ENCODE data around the gene PTPRO.

The PTPRO gene

DNA sequence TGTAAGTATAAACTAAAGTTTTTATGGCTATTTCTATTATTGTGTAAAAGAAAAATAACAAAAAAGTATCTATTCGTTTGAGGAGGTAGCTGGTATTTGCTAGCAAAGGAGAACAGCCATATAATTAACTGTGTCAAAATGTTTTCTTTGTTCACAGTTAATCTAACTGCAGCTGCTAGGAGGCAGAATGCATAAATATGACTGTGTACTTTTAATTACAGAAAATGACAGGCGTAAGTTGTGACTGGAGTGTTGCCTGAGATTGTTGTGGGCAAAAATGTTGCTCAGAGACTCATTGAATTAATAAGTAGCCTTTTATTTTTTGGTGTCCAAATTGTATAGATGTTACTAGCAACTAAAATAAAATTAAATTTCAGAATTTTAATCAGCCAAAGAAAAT, 33.5 kb downstream of the PTPRO start:
- DNase-seq = no peak

DNA sequence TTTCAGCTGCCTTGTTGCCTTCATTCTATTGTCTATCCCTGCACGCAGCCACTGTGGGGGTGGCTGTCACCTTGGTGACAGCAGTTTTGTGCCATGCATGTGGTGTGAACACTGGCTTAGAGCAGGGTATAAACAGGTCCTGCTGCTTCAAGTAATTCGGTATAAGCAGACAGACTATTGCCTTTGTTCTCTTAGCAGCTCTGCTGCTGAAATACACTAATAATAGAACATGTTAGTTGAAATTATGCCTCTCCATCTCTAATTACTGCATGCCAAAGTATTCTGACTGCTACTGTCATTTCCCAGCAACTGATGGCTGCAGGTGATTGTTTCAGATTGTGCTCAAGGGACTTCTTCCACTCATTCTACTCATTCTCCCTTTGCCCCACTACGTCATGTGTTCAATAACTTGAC, 34.6 kb downstream of the PTPRO start:
- DNase-seq = no peak

DNA sequence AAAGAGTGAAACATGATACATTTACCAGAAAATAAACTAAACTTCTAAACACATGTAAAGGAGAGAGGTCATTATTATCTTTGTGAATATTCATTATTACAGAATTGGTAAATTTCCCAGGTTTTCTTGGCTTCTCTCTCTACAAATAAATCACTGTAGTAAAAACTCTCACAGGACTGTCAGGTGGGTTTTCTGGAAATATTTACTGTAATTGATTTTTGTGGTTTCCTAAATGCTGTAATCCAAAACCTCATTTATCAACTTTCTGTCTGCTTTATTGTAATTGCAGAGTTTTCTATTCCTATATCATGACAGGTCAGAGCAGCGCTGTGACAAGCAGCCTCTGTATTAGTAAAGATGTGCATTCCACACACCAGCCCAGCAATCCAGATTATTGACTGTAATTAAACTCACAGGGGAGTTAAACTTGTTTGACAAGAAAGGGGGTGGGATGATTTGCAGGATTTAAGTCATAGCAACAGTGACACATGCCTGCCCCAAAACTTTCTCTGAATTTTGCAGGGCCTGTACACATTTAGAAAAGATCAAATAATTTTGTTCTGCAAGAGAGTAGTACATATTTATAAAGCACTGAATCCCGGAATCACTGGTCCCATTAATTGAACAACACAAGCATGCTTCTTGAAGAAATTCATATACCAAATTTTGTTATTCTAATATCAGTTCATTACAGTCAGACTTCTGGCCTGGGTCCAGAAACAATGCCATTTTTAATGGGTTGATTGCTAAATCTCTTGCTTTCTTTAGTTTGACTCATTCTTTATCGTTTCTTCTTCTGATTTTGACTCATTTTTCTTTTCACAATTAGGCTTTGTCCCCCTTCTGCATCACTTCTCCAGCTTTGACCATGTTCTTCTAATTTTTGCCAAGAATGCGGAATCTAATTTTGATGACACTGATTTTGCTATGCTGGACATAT, 42.2 kb downstream of the PTPRO start:
- DNase-seq = peak in 1 of 2 experiments; percentile 31

DNA sequence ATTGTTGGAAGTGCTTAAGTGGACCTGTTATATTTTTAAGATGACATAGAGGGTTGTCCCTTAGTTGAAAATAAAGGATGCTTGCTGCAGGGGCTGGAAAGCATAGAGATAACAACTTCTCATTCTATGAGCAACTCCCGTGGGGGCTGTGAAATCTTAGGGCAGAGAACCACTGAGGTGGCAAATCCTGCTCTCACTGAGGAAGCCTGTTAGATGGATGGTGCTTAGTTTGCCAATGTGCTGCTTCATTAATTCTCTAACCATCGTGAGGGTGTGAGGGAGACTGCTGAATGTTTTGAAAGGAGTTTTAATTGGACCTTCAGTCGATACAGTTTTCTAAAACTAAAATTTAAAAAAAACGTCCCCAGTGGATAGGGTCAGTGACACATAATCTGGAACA, 46.5 kb downstream of the PTPRO start:
- no peak for DNase-seq

DNA sequence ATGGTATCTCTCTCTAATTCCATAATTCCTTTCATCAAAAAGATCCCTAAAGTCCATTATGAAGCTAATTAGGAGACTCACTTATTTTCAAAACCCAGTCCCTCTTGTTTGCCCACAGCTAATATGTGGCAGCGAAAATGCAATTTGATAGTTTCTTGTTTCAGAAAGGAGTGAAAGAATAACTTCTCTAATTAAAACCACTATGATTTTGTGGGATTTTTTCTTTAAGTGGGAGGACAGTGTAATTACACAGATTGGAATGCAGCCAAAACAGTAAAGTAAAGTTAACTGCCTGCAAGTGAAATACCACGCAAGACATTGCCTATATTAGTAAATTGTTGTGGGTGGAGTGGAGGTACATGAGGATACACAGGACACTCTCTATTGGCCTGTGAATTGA, 50.0 kb downstream of the PTPRO start:
- no peak for DNase-seq

DNA sequence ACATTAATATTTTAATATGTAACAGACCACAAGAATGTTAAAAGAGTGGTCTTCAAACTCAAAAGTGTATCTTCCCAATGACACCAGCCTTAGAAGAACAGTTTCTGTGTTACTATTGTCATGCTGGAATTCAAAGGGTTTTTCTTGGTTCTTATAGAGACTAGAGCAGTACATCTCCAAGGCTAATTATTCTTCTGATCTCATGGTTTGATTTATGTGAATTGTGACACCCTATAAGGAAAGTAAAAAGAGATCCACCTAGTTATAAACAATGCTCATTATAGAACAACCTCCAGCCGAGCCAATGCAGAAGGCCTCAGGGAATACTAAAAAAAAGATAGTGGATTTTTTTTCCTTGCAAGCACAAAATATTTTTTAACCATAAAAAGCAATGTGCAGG, 65.5 kb downstream of the PTPRO start:
- DNase-seq = no peak

DNA sequence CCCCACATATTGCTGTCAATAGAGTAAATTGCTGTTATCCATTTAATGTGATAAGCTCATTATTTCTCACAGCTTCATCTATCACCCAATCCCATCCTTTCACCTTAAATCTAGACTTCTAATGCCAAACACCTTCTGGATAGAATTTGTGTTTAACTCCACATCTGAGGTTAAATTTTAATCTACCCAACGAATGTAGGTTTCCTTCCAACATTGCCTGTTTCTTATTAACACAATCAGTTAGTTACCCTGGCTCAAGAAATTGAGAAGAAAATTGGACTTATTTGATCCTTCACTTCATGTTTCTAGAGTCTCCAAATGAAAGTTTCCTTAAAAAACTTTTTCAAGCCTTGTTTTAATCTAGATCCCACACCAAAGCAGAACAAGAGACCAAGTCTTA, 67.3 kb downstream of the PTPRO start:
- DNase-seq = no peak

DNA sequence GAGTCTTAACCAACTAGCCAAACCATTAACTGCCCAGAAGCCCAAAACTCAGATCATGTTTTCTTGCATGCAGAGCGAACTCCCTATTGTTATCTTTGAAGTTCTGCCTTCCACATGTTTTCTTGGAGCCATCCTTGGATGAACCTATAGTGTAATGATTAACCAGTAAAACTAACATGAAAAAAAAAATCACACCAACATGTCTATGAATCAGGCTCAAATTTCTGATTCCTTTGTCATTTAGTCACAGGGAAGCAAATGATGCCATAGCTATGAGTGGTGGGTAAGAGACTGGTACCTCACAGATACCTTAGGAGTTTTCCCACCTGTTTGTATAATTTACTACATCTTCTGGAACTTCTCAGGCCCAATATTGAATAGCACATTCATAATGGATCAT, 70.7 kb downstream of the PTPRO start:
- no peak for DNase-seq

DNA sequence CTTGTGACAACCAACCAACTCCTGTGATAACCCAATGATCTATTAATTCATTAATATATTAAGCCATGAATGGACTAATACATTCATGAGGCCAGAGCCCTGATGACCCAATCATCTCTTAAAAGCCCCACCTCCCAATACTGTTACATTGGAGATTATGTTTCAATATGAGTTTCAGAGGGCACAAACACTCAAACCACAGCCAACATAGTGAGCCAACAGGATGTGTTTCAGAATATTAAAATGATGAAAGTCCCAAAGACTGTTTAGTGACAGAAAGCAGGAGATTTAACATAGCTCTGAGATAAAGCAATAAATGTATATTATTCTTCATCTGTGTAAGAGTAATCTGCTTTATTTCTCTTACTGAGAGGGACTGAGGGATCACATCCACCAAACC, 71.7 kb downstream of the PTPRO start:
- no peak for DNase-seq

DNA sequence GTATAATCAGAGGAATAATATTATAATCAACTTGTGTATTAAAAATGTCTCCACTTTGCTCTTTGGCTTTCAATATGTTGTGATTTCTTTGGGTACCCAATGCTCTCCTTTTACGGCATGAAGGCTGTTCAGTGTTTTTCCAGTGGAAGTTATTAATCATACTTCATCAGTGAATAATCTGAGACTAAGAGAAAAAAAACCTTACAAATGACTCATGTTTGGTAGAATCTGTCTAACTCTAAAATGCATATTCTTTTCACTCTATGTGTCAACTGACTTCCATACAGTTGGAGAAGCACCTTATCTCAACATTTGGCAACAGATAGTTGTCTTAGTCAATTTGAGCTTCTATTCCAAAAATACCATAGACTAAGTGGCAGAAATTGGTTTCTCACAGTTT, 82.2 kb downstream of the PTPRO start:
- no peak for DNase-seq

DNA sequence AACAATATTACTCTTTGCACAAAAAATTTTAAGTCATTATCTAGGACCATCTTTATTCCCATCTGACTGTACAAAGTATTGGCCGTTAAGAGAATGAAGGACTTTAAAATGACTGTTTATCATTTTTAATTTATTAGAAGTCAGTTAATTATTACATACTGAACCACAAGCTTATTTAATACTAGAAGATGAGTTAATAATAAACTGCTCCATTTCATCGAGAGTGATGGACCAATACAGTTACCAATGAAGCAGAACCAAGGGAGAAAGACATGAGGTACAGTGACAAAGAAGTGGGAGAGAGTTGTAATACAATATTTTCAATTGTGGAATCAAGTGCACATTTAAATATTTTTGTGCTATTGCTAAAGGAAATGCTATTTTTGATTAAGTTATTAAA, 83.3 kb downstream of the PTPRO start:
- no peak for DNase-seq

DNA sequence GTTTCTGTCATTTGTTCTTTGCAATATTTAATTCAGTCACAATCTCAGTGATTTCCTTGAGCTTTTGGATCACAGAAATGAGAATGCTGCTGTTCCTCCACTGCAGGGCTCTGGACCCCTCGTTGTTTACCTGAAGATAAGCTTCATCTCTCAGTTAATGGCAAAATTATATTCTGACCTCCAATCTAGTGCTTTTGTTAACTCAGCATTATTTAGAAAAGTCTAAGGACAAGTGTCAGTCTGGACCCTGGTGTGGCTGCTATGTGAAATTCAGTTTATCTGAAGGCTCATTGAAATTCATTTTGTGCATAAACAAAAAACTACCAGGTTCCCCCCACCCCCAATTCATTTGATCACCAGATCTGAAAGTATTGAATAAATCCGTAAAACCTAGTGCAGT, 84.7 kb downstream of the PTPRO start:
- no peak for DNase-seq

DNA sequence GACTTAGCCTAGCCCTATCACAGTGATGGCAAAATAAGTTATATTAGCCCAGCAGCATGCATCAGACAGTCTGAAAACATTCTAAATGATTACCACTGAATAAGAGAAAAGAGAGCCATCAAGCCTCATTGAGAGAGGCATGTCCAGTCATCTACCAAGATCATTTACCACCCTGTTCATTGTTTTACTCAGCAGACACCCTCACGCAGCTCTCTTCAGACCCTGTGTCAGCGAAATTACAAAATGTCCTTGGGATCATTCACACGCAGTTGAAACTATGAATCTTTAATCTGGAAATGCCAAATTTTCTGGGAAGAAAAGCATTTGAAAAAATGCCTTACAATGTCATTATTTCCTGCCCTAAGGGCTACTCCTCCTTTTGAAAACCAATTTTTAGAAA, 89.5 kb downstream of the PTPRO start:
- DNase-seq = no peak

DNA sequence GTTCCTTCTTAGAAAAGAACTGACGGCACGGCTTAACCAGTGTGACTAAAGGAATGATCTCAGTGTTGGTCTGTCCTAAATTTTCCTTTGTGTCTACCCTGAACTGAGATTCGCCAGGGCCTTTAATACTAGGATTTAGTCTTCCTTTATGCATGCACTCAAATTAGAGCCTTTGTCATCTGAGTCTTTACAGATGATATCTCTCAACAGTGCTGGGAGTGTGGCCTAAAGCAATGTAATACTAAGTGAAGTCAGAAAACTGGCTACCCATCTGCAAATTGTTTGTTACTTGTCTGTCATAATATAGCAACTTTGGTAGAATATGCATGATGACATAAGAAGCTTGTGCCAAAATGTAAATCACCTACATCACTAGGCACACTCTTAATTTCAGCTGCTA, 95.4 kb downstream of the PTPRO start:
- DNase-seq = no peak

DNA sequence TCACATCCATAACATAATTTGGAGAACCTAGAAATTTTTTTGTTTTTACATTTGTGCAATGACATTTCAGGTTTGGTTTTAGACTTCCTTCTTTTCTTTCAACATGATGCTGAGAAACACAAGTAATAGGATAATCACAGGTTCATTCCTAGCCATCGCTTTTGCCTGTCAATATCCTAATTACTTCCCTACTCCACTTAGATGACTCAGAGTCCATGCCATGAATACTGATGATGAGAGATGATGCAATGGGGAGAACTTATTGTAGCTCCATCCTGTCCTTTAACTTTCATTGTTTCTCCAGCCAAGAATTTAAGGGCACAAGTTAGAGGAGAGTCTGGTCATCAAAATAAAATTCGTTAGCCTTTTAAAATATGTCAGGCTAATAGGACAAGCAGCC, 101.3 kb downstream of the PTPRO start:
- DNase-seq = no peak

DNA sequence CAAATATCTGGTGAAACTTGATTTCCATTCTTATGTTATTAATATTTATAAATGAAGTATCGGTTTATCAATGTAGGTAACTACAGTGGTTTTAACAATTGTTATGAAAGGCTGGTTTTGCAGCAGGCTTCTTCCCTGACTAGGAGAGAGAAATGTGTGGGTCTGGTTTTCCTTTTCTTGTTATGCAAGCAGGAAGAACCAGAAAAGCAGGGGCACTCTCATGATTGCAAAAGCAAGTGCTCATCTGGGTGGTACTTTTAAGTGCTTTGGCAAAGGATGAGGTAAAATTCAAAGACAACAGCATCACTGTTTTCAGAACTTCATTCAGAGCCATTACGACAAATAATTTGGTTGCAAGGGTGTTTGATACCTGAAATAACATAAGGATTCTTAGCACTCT, 105.6 kb downstream of the PTPRO start:
- DNase-seq = no peak

DNA sequence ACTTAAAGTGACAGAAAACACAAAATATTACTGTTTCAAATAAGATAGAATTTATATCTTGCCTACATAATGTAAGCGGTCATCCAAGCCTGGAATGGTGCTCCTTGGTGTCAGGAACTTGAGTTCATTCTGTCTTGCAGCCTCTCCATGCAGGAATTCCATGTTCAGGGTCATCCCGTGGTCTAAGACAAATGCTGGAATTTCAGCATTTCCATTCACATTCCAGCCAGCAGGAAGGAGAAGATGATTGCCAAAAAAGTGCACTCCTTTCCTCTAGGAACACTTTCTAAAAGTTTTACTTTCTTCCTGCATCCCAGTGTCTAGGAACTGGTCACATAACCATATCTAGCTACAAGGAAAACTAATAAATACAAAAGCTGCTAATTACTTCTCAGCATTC, 106.3 kb downstream of the PTPRO start:
- DNase-seq = no peak

DNA sequence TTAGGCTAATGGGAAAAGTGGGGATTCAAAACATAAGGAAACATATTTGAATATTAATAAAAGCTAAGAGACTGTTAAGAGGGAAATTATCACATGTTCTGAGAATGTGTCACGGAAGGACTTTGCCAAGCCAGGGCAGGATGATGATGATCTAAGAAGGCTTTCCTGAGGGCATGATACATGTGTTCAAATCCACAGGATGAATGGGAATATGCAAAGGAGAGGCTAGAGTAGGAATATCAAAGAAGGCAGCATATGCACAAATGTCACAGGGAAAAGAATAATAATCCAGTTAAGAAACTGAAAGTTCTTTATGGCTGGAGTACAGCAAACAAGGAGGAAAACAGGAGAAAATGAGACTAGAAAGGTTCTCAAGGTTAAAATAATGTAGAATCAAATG, 107.0 kb downstream of the PTPRO start:
- no peak for DNase-seq

DNA sequence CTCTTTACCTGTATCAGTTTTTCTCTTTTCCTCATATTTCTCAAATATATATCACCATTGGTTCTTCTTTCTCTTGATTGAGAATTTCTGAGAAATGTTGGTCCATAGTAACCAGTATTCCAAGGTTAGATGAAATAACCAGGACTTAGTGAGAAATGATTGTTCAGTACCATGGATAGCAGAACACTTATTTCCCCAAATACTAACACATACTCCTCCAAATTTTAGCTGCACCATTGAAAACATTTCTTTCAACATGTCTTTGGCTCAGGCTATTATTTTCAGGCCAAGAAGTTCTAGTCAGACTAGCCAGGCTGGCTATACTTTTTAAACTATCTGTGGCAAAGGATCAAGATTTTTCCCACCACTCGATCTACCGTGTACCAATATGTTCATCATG, 113.3 kb downstream of the PTPRO start:
- no peak for DNase-seq

DNA sequence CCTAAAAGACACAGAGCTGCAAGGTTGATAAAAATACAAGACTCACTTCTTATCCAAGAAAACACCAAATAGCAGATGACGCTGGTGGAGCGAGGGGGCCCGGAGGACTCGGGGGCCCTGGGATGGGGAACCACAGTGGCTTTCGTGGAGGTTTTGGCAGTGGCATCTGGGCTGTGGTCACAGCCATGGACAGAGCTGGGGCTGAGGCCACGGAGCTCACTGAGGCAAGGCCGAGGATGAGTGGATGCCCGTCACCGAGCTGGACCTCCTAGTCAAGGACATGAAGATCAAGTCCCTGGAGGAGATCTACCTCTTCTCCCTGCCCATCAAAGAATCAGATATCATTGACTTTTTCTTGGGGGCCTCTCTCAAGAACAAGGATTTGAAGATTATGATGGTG, 117.2 kb downstream of the PTPRO start:
- DNase-seq = no peak

DNA sequence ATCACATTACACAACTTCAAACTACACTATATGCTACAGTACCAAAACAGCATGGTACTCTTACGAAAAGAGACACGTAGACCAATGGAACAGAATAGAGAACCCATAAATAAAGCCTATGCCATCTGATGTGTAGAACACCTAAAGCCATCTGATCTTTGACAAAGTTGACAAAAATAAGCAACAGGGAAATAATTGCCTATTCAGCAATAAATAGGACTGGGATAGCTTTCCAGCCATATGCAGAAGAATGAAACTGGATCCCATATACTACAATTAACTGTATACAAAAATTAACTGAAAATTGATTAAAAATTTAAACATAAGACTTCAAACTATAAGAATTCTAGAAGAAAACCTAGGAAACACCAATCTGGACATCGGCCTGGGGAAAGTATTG, 120.7 kb downstream of the PTPRO start:
- no peak for DNase-seq

DNA sequence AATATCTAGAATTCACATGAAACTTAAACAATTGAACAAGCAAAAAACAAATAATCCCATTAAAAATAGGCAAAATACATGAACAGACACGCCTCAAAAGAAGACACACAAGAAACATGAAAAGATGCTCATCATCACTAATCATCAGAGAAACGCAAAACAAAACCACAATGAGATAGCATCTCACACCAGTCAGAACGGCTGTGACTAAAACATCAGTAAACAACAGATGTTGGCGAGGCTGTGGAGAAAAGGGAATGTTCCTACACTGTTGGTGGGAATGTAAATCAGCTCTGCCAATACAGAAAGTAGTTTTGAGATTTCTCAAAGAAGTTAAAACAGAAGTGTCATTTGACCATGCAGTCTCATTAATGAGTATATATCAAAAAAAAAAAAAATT, 121.3 kb downstream of the PTPRO start:
- no peak for DNase-seq

DNA sequence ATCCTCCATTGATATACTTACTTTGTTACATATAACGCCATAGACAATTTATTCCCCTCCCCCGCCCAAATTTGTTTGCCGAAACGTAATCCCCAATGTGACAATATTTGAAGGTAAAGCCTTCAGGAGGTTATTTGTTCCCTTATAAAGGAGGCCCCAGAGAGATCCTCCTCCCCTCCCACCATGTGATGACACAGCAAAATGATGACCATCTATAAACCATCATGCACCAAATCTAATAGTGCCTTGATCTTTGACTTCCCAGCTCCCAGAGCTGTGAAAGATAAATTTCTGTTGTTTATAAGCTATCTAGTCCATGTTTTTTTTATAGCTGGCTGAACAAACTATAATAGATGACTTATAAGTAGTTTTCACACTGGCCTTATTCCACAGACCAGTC, 122.2 kb downstream of the PTPRO start:
- DNase-seq = no peak

DNA sequence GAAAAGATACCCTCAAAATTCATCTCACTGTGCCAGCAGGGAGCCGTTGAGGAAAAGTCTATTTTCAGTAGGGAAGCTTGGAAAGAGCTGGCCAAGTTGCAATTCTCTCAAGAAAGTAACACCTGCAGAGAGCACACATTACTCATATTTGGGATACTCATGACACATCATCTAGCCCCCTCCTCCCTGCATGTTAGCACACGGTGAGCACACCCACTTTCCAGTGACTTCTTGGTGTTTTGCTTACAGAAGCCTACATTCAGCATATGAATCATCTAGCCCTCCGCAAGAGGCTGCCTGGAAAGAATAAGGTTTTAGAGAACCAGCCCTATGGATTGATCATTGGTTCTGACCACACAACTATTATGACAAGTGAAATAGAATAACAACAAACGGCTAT, 124.5 kb downstream of the PTPRO start:
- no peak for DNase-seq

DNA sequence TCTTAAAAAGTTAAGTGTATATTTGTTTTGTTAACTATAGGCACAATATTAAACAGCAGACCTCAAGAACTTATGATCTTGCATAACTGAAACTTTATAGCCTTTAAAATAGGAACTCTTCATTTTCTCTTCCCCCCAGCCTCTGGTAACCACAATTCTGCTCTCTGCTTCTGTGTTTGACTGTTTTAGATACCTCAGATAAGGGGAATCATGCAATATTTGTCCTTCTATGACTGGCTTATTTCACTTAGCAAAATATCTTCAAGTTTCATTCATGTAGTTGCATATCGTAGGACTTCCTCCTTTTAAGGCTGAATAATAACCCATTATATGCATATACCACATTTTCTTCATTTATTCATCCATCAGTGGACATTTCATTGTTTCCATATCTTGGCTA, 131.3 kb downstream of the PTPRO start:
- no peak for DNase-seq

All from NCI-H446 (cell line).